Measurements from ENCODE around the gene BAHCC1.
A peak's percentile ranks its signal among the peaks of the same experiment; 100 is the strongest.

BAHCC1 gene

DNA sequence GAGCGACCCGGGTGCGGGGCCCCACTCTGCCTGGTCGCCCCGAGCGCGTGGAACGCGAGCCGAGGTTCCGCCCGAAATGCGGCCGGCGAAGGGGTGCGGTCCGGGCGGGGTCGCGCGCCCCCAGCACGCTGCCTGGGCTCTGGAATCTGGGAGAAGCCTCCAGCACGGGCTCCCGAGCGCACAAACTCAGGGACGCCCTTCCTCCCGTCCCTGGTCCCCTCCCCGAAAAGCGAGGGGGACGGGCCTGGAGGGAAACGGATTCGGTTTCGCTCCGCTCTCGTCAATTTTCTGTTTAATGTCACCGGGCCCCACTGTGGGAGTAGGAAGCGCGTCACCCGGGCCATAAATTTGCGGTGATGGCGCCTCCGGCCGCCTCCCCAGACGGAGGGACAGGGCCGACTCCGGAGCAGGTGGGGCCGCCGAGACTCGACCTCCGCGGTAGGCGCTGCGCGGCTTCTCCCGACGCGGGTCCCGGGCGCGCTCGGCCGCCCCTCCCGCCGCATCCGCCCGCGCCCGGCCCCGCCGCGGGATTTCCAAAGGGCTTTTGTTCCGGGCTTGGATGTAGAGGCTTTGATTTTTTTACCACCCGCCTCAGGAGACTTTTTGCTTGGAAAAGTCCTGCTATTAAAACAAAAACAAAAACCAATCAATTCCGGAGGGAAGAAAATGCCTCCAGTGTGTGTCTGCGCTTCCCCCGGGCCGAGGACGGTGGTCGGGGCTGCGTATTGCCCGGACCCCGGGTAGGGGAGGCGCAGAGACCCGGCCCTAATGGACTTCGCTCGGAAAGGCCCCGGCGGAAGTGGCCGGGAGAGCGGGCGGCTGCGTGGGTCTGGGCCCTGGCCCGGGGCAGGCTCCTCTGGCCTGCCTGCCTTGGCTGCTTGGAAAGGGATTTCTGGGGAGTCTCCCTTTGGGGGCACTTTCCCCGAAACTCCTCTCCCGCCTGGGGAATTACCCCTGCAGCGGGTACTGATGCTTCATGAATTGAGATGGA is 7.9 kb upstream of the BAHCC1 start:
- no peak for DNase-seq

DNA sequence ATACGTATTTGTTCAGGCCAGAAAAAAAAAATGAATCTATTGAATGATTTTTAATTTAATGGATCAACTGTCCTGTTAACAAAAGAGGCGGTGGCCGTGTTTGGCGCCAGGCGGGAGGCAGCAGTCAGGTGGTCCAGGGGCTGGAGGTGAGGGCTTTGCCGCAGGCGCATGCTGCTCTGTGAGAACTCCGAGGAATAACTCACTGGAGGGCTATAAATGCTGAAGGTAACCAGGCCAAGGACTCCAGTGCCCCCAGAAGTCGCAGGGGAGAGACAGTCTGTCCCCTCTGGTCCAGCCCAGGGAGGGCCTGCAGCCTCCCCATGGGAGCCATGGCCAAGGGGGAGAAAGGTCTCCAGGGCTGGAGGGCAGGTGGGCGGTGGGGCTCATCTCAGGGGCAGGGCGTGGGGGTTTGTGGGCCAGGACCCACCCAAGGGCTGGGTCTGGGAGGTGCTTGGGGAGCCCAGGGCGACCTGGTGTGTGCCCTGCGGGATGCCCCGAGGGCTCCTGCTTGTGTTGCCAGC is 7.1 kb upstream of the BAHCC1 start:
- DNase-seq = no peak

DNA sequence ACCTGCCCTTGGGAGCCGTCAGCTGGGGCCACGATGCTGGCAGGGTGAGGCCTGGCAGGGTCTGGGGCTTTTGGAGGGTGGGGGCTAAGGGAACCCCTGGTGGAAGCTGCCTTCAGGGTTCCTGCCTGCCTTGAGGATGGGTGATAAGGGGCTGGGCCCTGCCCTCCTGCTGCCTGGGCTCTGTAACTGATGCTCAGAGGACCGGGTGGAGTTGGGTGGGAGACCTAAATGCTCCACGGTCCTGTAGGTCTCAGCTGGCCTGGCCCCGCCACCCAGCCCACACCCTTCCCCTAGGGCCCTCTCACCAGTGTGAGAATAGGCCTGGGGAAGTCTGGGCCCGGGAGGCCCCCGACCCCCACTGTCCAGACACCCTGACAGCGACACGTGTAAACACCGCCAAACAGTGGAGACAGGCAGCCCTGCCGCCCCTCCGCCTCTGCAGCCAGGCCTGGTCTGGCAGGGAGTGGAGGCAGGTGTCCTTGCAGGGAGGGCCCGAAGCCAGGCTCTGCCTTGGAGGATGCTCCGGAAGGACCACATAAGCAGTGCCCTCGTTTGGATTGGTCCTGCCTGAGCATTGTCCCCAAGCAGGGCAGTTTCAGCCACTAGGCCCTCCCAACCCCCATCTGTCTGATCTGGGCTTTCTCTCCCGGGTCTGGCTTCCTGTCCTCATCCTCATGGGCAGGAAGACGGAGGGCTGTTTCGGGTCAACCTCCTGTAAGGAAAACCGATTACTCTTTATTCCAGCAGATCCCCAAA is 6.5 kb upstream of the BAHCC1 start:
- DNase-seq = no peak

DNA sequence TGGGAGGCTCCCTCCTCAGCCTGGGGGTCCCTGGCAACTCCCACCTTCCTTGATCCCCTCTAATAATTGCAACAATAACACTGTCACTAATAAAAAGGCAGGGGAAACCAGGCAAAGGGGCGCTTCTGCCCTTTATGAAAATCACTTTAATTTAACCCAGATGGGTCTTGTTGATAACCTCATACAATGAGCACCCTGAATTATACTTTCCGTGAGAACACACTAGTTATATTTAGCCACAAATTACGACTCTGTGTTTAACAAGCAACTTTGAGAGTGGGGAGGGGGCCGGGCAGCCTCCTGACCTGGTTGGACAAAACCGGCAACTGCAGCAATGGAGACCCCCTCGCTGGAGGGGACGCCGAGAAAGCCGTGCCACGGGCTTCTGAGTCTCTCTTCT is 5.7 kb upstream of the BAHCC1 start:
- no peak for DNase-seq

DNA sequence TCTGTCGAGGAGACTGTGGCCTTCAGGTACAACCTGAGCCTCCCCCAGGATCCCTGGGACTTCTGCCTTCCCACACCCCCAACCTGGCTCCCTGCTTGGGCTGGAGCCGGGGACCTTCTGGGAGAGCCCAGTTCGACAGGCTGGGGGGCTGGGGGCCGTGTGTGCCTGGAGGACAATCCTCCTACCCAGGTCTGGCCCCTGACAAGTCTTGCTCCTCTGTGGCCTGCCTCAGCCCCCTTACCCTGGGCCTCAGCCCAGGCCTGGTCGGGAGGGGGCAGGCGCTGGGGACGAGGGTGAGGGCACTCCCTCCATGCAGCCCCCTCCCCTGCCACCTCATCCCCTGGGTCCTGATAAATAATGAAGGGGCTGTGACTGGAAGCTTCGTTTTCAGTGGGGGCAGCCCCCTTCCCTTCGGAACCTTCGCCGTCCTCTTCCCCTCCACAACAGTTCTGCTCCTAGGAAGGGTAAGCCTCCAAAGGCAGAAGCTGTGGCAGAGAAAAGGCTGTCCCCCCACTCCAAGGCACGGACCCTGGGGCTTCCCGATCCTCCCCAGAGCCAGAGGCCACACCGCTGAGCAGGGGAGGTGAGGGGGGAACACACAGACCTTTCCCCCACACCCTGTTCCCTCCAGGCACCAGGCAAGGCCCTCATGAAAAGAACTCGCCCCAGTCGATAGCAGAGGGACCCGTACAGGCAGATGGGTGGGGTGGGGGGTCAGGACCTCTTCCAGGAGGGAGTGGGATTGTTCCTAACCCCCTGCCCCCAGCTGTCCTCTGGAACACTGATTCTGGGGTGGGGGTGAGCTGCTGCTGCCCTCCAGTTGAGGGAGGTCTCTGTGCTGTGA is 5.0 kb upstream of the BAHCC1 start:
- no peak for DNase-seq

DNA sequence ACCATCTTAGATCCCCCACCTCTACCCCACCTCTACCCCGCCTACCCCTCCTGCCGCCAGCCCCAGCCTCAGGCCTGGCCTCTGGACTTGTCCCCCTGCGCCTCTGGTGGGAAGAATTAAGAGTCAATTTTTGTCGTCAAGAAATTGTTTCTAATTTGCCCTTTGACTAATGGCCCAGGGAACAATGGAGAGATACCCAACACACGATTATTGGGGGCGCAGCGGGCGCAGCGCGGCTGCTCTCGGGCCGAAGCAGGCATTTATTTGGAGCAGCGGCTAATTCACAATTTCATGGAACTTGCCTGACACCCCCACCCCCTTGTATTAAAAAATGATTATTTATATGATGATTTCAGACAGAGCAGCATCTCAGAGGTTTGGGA is 4.4 kb upstream of the BAHCC1 start:
- DNase-seq = no peak

DNA sequence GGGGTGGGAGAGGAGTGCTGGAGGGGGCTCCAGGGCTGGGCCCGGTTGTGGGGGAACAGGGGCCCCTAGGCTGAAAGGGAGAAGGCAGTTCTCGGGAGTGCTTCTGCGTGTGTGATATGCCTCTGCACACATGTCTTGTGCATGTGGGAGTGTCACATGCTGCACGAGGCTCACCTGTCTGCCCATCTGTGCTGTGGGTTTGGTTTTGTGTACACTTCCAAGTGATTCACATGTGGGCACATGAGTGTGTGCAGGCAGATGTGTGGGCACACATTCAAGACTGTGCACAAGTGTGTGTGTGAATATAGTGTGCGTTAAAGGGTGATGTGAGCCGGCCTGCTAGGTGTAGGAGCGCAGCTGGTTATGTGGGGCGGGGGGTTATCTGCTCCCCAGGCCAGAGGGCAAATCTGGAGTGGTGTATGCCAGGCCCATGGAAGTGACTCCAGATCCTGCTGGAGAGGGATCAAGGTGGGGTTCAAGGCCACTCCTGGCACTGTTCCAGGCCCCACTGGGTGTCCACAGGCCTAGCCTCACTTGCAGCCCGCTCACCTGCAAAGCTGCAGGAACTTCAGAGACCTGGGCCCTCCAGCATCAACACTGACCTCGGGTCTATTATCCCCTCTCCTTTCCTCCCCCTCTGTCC is 3.8 kb upstream of the BAHCC1 start:
- no peak for DNase-seq

DNA sequence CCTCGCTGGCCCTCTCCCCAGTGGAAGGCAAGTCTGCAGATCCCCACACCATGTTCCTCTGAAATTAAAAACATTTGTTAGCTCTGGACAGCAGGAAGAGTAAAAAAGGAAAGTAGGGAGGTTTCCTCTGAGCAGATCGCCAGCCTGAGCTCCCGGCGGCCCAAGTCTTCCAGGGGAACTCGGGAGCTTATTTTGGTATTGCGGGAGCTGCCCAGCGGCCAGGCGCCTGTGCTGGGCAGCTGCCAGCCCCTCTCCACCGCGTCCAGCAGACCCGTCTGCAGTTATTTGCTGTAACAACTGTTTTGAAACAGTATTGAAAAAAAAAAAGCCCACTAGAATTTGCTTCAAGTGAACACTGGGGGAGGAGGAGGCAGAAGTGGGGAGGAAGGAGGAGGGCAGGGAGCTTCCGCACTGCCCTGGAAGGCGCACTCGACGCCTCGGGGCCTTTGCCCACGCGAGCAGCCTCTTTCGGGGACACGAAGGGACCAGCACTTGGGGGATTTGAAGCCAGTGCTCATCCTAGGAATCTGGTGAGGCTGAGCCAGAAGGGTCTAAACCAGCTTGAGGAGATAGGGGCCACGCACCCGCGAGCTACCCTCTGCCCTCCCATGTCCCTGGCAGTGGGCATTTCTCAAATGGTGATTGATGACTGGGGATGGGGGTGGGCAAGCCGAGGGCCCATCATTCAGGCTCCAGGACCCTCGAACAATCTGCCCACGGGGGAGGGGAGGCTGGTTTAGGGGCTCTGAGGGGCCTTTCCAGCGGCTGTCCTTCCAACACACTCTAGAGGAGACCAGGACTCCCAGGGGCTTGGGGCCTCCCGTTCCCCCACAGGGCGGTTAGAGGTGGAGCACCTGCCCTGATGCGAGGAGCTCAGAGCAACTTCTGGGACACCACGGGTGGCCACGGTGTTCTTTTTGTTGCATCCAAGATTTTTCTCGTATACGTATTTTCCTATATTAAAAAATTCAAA is 3.0 kb upstream of the BAHCC1 start:
- no peak for DNase-seq

DNA sequence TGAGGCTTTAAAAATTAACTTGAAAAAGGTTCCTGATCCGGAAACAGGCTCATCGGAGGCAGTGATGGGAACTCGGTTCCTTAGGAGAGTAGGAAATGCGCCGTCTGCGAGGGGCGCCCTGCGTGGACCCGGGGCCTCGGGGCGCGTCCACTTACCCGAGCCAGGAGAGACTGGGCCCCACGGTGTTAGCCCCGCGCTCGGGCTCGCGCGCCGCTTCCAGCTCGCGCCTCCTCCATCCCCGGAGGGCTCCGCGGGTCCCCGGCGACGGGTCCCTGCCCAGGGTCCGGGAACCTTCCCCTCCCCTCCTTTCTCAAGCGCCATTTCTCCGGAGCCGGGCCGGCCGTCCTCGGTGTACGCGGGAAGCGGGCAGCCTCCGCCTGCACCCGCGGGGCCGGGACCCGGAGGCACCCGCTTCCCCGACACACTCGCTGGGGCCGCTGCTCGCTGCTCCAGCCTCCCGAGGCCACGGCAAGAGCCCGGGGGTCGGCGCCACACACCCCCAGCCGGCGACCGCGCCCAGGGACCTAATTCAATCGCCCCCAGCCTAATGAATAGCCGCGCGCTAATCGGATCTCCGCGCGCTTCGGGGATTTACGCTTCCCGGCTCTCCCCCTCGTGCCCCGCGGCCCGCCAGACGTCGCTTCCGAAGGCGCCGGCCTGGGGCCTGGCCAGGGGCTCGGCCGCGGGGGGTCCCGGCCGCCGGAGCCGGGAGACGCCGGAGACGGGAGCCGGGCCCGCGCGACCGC is 2.2 kb upstream of the BAHCC1 start:
- no peak for DNase-seq

DNA sequence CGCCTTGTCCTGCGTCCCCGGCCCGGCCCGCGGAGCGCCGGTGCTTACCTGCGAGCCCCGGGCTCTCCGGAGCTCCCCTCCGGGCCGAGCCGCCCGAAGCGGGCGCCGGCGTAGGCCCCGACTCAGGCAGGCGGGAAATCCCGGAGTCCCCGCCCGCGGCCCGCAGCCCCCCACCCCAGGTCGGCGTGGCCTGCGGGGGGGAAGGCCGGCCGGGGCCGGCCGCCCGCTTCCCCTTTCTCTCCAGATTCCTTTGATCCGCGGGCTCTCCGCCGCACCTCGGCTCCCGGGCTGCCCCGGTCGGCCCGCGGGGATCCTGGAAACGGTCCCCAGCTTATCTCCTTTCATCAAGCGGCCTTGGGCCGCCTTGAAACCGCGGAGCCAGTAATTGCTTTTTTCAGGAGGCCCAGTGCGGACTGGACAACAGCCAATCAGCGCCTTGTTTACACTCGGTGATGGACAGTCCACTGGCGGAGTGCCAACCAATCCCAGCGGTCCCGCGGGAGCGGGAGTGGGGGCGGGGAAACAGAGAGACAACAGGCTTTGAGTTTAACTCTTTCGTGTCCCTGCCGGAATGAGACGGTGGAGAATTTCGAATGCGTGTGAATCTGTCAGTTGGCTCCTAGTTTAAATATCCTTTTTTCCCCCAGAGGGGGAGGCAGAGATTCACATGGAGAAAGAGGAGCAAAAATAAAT is 1.4 kb upstream of the BAHCC1 start:
- peak; percentile 99 for DNase-seq

DNA sequence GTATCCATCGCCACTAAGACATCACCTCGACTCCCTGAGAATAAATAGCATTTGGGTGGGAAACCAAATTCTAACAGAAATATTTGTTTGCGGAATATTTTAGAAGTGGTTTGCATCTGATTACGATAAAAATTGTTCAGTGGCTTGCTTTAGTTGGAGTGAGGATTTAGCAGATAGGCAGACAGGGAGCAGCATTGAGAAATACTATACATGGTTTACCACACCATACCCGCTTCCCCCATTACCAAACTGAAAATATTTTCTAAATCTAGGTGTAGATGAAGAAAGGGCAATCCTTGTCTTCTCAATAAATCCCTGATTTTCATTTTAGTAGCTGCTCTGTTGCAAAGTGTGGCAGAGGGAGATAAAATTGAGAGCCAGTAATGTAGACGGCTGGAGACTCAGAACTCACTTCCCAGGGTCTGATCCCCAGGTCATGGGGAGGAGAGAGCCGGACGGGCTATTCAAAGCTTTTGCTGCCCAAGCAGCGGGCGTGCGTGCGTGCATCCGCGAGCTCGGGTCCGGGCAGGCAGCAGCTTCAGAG is 808 bp upstream of the BAHCC1 start:
- no peak for DNase-seq

DNA sequence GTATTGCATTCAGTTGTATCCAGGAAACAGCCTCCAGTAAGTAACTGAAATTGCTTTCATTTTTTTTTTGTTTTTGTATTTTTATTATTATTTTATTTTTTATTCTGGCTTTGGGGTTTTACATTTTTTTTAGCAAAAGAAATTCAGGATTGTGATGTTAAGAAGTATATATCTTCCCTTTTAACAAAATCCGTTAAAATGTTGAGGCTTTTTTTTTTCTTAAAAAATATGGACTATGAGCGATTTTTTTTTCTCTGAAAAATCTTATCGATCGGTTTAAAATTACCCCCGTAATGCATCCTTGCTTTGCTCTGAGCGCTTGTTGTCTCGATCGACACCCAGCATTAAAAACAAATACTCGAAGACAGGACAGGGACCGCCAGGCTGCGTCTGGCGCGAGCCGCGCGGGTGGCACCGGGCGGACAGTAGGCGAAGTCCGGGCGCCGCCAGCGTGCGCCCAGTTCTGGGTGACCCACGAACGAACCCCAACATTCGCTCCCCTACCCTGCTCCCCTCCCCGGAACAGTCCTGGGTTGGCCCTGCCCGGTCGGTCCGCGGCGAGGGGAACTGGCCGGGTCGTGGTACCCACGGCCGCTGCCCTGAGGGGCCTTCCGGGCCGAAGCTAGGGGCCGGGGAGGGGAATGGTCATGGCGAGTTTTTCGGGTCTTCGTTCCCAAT is 482 bp downstream of the BAHCC1 start:
- DNase-seq = no peak

DNA sequence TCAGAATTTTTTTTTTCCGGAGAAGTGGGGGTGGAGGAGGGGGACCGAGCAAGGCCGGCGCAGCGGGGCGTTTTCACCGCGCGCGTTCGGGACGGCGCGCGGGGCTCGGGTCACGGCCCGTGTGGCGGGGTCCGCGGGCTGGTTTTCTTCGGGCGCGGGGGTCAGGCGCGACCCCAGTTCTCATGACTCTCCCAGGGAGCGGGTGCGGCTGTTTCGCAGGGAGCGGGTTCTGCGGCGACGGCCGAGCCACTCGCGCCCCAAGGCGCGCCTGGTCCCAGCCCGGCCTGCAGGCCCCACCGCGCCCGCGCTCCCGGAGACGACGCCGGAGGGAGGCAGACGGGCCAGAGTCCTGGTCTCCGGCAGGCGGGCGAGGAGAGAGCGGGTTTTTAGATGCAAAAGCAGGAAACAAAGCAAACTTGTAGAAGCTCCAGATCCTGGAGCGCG is 1.0 kb downstream of the BAHCC1 start:
- no peak for DNase-seq

DNA sequence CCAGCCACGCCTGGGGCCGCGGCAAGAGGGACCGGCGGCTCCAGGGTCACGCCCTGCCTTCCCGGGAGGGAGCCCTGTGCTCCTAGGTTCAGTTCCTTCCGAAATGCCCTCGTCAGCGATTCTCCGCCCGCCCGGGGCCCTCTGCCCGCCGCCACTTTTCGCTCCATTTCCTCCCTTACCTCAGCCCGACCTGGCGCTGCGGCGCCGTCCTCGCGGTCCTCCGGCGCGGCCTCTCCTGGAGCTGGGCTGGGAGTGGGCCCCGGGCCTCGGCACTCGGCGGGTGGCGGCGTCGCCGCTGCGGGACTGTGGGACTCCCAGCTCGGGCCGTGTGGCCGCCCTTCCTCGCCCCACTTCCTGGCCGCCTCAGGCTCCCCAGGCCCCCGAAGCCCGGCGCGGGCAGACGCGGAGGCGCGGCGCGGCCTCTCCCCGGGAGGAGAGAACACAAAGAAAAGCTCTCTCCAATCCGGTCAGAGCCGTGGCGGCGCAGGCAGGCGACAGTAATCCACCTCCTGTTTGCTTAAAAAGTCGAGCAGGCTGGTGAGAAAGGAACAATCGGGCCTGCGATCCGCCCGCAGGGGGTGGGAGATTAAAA is 1.6 kb downstream of the BAHCC1 start:
- DNase-seq = peak; percentile 43

DNA sequence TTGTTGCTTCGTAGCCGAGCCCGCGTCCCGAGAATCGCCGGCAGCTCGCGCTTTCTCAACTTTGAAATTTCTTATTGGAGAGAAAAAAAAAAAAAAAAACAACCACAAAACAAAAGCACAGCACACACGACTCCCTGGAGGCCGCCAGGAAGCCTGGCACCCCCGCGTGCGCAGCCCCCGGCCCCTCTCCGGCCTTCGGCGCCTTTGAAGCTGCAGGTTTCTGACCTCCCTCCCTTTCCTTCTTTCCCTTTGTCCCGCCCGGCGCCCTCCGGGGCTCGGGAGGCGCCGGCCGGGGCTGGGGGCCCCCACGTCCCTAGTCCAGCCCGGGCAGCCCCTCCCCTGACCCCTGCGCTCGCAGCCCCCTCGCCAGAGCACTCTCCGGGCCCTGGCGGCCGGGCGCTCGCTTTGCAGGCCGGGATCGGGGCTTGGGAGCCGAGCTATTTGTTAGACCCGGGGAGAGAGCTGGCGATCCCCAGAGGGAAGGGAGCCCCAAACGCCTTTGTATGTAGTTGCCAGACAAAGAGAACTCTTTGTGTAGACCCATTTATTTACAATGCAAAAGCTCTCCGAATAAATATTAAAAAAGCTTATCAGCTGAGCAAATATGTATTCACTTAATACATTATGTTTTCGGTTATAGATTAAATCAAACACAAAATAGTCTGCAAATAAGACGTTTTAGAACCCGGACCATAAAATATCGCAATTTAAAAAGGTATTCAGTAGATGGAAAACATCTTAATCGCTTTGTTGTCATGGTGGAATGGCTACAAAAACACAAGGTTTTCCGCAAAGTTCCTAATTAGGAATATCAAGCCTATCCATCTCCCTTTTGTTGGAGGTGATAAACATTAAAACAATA is 2.3 kb downstream of the BAHCC1 start:
- peak; percentile 47 for DNase-seq

DNA sequence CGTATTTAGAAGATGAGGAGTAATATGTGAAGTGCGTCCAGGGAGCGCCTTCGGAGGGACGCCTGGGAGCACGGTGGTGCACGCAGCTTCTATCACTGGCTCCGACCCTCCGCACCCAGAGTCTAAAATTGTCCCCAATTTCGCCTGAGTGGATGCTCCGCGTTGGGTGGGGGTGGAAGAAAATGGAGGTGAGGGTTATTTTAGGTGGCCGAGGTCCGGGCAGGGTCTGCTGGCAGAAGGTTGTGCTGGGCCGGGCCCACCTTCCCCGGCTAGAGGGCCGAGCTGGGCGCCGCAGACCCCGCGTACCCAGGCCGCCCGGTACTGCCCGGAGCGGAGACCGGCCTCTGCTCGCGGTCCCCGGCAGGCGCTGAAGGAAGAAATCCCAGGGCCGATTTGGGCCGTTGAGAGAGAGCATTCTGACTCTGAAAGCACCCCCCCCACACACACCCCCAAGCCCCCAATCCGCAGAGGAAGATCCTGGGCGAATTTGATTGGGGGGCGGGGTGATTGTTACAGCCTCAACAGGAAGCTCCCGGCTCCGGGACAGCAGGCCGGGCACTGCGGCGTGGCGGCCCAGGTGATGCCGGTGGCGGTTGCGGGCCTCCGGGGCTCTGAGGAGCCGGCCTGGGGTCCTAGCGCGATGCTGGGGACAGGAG is 3.0 kb downstream of the BAHCC1 start:
- DNase-seq = no peak

Data from NCI-H1048 (cell line).